PFSK-1 (cell line): ENCODE measurements around the gene TREM1.

ENCODE experiments used
- FOXP2 ChIP-seq: optimal IDR thresholded peaks from 2 replicates; pipeline ENCODE3; 2011; ENCODE audit warnings: borderline replicate concordance, control low read depth, inconsistent platforms; ENCODE audit not compliant: insufficient read depth; ENCODE audit errors: extremely low read length, extremely low read depth
- POLR2AphosphoS5 ChIP-seq: IDR thresholded peaks from 2 replicates; pipeline ENCODE4 v1.6.1; 2012; ENCODE audit warnings: low read depth, mild to moderate bottlenecking, control low read depth, low read length, moderate library complexity
- SIN3A ChIP-seq: IDR thresholded peaks from 2 replicates; pipeline ENCODE4 v1.6.1; 2012; ENCODE audit warnings: mild to moderate bottlenecking, low read length, moderate library complexity, borderline replicate concordance; ENCODE audit not compliant: insufficient read depth
- TAF1 ChIP-seq: IDR thresholded peaks from 2 replicates; pipeline ENCODE4 v1.6.1; 2012; ENCODE audit warnings: low read length, control low read depth, borderline replicate concordance; ENCODE audit not compliant: insufficient read depth
- TF ChIP-seq, protein P1 (sequence below), 2 experiments: IDR thresholded peaks; 2 replicates each; pipeline versions ENCODE4 v1.6.1 to v1.8.0; 2011 to 2012; ENCODE audit warnings: low read depth in 2 of 2, low read length in 2 of 2, control low read depth in 1 of 2, inconsistent platforms in 1 of 2, mild to moderate bottlenecking in 1 of 2, moderate library complexity in 1 of 2; ENCODE audit not compliant: insufficient read depth in 1 of 2

TREM1 gene

DNA sequence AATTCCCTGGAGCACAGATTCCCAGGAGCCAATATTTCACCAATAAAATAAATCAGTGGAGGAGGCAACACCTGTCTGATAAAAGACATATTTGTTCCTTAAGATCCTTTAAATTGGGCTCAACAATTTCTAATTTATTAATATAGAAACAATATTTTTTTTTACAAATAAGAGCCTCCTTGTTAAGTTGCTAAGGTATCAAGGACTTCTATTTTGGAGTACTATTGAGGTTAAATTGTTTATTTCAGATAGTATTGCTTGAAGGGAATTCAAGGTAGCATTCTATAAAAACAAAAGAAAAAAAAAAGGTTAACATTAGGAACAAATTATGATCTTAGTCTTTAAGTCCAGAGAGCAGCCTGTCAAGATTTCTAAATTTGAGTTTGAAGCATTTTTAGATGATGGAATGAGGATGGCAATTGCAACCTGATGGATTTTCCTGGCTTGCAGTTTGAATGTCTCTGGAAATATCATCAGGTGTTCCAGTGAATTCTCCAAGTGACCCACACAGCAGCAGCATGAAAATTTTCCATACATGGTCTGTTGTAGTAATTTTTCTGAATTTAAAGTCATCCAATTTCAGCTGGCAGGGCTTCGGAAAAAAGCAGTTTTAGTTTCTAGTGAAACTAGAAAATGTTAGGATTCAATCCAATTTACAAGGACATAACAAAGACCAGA, 29.6 kb upstream of the TREM1 start:
- TF ChIP-seq, protein P1, sequence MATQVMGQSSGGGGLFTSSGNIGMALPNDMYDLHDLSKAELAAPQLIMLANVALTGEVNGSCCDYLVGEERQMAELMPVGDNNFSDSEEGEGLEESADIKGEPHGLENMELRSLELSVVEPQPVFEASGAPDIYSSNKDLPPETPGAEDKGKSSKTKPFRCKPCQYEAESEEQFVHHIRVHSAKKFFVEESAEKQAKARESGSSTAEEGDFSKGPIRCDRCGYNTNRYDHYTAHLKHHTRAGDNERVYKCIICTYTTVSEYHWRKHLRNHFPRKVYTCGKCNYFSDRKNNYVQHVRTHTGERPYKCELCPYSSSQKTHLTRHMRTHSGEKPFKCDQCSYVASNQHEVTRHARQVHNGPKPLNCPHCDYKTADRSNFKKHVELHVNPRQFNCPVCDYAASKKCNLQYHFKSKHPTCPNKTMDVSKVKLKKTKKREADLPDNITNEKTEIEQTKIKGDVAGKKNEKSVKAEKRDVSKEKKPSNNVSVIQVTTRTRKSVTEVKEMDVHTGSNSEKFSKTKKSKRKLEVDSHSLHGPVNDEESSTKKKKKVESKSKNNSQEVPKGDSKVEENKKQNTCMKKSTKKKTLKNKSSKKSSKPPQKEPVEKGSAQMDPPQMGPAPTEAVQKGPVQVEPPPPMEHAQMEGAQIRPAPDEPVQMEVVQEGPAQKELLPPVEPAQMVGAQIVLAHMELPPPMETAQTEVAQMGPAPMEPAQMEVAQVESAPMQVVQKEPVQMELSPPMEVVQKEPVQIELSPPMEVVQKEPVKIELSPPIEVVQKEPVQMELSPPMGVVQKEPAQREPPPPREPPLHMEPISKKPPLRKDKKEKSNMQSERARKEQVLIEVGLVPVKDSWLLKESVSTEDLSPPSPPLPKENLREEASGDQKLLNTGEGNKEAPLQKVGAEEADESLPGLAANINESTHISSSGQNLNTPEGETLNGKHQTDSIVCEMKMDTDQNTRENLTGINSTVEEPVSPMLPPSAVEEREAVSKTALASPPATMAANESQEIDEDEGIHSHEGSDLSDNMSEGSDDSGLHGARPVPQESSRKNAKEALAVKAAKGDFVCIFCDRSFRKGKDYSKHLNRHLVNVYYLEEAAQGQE (IDR thresholded peaks at IDR 0.05; ENCODE audit: insufficient read depth in 1 of 2, low read depth in 2 of 2, low read length in 2 of 2) = no peak
- TF ChIP-seq POLR2AphosphoS5 (no peak), SIN3A (no peak), FOXP2 (no peak), TAF1 (no peak)

DNA sequence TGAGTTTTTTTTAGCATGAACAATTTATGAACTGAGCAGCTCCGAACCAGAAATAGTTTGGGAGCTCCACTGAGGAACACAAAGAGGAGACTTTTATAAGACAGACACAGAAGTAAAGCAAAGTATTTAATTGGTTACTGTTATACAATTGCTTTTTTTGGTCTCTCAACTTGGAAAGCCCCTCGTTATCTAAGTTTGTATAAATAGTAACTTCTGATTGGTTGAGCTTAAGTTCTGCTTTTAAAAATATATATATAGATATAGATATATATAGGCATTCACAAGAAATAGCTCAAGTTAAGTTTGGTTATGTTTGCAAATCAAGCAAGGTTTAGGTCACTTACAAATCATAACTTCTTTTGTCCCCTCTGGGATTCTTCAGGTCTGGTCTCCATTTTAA, 28.7 kb upstream of the TREM1 start:
- TF ChIP-seq TAF1 (no peak), FOXP2 (no peak)
- TF ChIP-seq, protein P1 (IDR thresholded peaks at IDR 0.05; ENCODE audit: insufficient read depth in 1 of 2, low read depth in 2 of 2, low read length in 2 of 2) = no peak

DNA sequence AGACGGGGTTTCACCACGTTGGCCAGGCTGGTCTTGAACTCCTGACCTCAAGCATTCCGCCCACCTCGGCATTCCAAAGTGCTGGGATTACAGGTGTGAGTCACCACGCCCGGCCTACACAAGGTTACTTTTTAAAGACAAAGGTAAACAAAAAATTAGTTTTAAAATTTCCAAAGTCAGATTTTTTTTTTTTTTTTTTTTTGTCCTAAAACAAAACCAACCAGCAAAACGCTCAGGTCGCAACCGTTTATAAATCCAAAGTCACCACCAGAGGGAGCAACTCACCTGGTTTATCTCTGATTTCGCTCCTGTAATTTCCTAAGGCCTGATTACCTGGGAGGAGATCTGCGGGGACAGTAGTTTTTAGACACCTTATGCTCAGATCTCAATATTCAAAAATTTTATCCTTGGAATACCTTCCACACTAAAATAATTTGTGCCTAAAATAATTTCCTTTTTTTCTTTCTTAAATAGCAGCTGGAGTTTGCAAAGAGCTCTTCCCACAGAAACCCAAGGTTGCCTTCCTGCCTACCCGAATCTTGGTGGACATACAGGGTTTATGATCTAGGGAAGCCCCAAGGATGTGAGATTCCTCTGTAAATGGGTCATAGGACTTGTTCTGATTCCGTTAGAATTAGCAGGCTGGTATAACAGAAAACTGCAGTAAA, 19.8 kb upstream of the TREM1 start:
- TF ChIP-seq SIN3A = no peak
- no peak for TF ChIP-seq FOXP2
- no peak for TF ChIP-seq POLR2AphosphoS5
- TF ChIP-seq TAF1 = no peak
- TF ChIP-seq, protein P1 (IDR thresholded peaks at IDR 0.05; ENCODE audit: insufficient read depth in 1 of 2, low read depth in 2 of 2, low read length in 2 of 2) = no peak

DNA sequence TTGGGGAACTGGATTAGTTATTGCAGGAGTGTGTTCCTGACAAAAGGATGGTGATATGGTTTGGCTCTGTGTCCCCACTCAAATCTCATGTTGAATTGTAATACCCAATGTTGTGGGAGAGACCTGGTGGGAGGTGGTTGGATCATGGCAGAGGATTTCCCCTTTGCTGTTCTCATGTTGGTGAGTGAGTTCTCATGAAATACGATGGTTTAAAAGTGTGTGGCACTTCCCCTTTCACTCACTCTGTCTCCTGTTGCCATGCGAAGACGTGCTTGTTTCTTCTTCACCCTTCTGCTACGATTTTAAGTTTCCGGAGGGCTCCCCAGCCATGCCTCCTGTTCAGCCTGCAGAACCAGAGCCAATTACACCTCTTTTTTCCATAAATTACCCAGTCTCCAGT, 16.2 kb upstream of the TREM1 start:
- no peak for TF ChIP-seq FOXP2
- no peak for TF ChIP-seq TAF1
- no peak for TF ChIP-seq SIN3A
- TF ChIP-seq POLR2AphosphoS5 = no peak
- TF ChIP-seq, protein P1 (IDR thresholded peaks at IDR 0.05; ENCODE audit: insufficient read depth in 1 of 2, low read depth in 2 of 2, low read length in 2 of 2) = no peak
